Liver (tissue), 9 donors: ENCODE measurements around the gene NKAIN1. TPM values are rescaled to one million over a fixed set of nuclear protein-coding genes. Genes with fewer than 3 reads are reported as not detected.

Experiments used
- DNase-seq: peaks from one replicate; pipeline ENCODE4 v3.0.0-alpha.2; 2017; ENCODE audit warnings: low spot score
- H3K27ac ChIP-seq, 2 donors: one replicate each; pipeline ENCODE4 v1.7.0; 2013; ENCODE audit warnings: inconsistent platforms in 2 of 2, low read length in 2 of 2, control low read depth in 1 of 2, low read depth in 1 of 2, mild to moderate bottlenecking in 1 of 2
- H3K27me3 ChIP-seq, 4 donors: one replicate each; pipeline versions ENCODE4 v1.6.1 to v1.7.0; 2013; ENCODE audit warnings: low read length in 3 of 4, inconsistent platforms in 1 of 4, mild to moderate bottlenecking in 1 of 4, moderate library complexity in 1 of 4; ENCODE audit not compliant: control insufficient read depth in 4 of 4, insufficient read depth in 4 of 4
- H3K36me3 ChIP-seq, 4 donors: one replicate each; pipeline versions ENCODE4 v1.6.1 to v1.7.0; 2013; ENCODE audit warnings: low read length in 3 of 4, mild to moderate bottlenecking in 3 of 4, low read depth in 1 of 4, moderate library complexity in 1 of 4; ENCODE audit not compliant: control insufficient read depth in 4 of 4, insufficient read depth in 3 of 4
- H3K4me1 ChIP-seq, 4 donors: one replicate each; pipeline versions ENCODE4 v1.6.1 to v1.7.0; 2013; ENCODE audit warnings: low read length in 3 of 4, mild to moderate bottlenecking in 3 of 4, moderate library complexity in 1 of 4; ENCODE audit not compliant: control insufficient read depth in 4 of 4, insufficient read depth in 4 of 4
- H3K4me3 ChIP-seq, 3 donors: one replicate each; pipeline versions ENCODE4 v1.6.1 to v1.7.0; 2013; ENCODE audit warnings: low read length in 3 of 3, control low read depth in 1 of 3, low read depth in 1 of 3, mild to moderate bottlenecking in 1 of 3
- H3K9ac ChIP-seq, 2 donors: one replicate each; pipeline ENCODE4 v1.7.0; 2013; ENCODE audit warnings: low read length in 2 of 2, mild to moderate bottlenecking in 2 of 2, moderate library complexity in 2 of 2, control low read depth in 1 of 2, low read depth in 1 of 2
- H3K9me3 ChIP-seq, 4 donors: one replicate each; pipeline versions ENCODE4 v1.6.1 to v1.7.0; 2013; ENCODE audit warnings: low read length in 3 of 4; ENCODE audit not compliant: control insufficient read depth in 4 of 4
- CTCF ChIP-seq: fragments of 150-350 bp; IDR thresholded peaks from 2 replicates; pipeline ENCODE4 v1.5.1; 2017; ENCODE audit warnings: improper control_type of control experiment, low read depth, low read length; ENCODE audit not compliant: missing input control
- EGR1 ChIP-seq, 2 donors: IDR thresholded peaks; 2 replicates each; pipeline ENCODE4 v1.6.1; 2016 to 2018; ENCODE audit warnings: antibody characterized with exemption in 2 of 2, low read depth in 2 of 2
- FOXA1 ChIP-seq: IDR thresholded peaks from 2 replicates; pipeline ENCODE4 v1.6.1; 2016; ENCODE audit warnings: antibody characterized with exemption
- GABPA ChIP-seq, 2 donors: IDR thresholded peaks in 1 of 2; conservative IDR thresholded peaks in 1 of 2; 2 replicates each; pipeline ENCODE4 v1.6.1; 2016; ENCODE audit warnings: antibody characterized with exemption in 2 of 2, mild to moderate bottlenecking in 1 of 2, moderate library complexity in 1 of 2
- HNF4G ChIP-seq: IDR thresholded peaks from 2 replicates; pipeline ENCODE4 v1.6.1; 2016; ENCODE audit warnings: antibody characterized with exemption
- MAX ChIP-seq: IDR thresholded peaks from 2 replicates; pipeline ENCODE4 v1.6.1; 2016; ENCODE audit warnings: antibody characterized with exemption
- NR2F2 ChIP-seq: IDR thresholded peaks from 2 replicates; pipeline ENCODE4 v1.6.1; 2016; ENCODE audit warnings: antibody characterized with exemption
- RAD21 ChIP-seq, 2 donors: IDR thresholded peaks; 2 replicates each; pipeline ENCODE4 v1.6.1; 2016; ENCODE audit warnings: antibody characterized with exemption in 2 of 2, mild to moderate bottlenecking in 2 of 2
- REST ChIP-seq: IDR thresholded peaks from 2 replicates; pipeline ENCODE4 v1.6.1; 2016; ENCODE audit warnings: antibody characterized with exemption, mild to moderate bottlenecking
- RXRA ChIP-seq, 2 donors: IDR thresholded peaks; 2 replicates each; pipeline ENCODE4 v1.6.1; 2017 to 2018; ENCODE audit warnings: antibody characterized with exemption in 2 of 2, mild to moderate bottlenecking in 1 of 2
- TAF1 ChIP-seq: conservative IDR thresholded peaks from 2 replicates; pipeline ENCODE4 v1.6.1; 2016; ENCODE audit warnings: antibody characterized with exemption, mild to moderate bottlenecking
- WGBS: extraction: QIAGEN DNeasy Blood & Tissue Kit; methylation state at CpG from one replicate; pipeline ENCODE4 v1.1.7; 2013; 5-methylcytosine and 5-hydroxymethylcytosine counted together
- polyA plus RNA-seq, 2 donors: library from polyadenylated mRNA; stranded (reverse) in 1 of 2; unstranded in 1 of 2; fragments of 200-250 nt in 1 of 2; fragments of >200 nt in 1 of 2; fragmentation: Nextera tagmentation in 1 of 2; extraction: Ambion mirVana in 1 of 2; gene quantifications; one replicate each; pipeline versions ENCODE4 v1.2.1 to v1.2.3, GENCODE V29; 2013 to 2015
- total RNA-seq, 2 donors: library from RNA; depleted of rRNA; stranded (reverse); fragments of >200 nt; gene quantifications; one replicate each; pipeline ENCODE4 v1.2.3, GENCODE V29; 2014
- donor health status: healthy.
- donor health status: healthy.
- donor health status: healthy.
- donor health status: healthy.
- donor health status: healthy.

The NKAIN1 gene
- total and polyA plus RNA-seq, 4 donors: not detected

GRCh38 chr1:31248276-31248675, 8.6 kb upstream of the NKAIN1 start:
- H3K36me3 ChIP-seq: no peaks in the 10 kb centered on the region

GRCh38 chr1:31244326-31244725, 4.6 kb upstream of the NKAIN1 start:
- no peak overlapping the region for H3K27ac ChIP-seq
- WGBS: 74% methylated on average over 4 of the region's 4 CpGs

More at GRCh38 chr1:31248276-31248675, 8.6 kb upstream of the NKAIN1 start:
- 96% methylated on average over 4 of the region's 4 CpGs for WGBS
- H3K4me3 ChIP-seq: no peak overlapping the region
- no peak for TF ChIP-seq EGR1 (IDR thresholded peaks at IDR 0.05; ENCODE audit: low read depth in 2 of 2)
- no peak for TF ChIP-seq HNF4G
- no peak for TF ChIP-seq NR2F2
- no peak for TF ChIP-seq REST
- no peaks in the 10 kb centered on the region for H3K9me3 ChIP-seq
- no peaks in the 10 kb centered on the region for H3K4me1 ChIP-seq
- no peak overlapping the region for H3K9ac ChIP-seq
- no peak overlapping the region for H3K27ac ChIP-seq
- DNase-seq: no peak
- H3K27me3 ChIP-seq: no peaks in the 10 kb centered on the region

GRCh38 chr1:31243501-31244286, 4.0 kb upstream of the NKAIN1 start:
- Histone ChIP-seq H3K27me3 (peaks cover 0 to 7% (median 7%) of the 10 kb centered on the region in 4 donors), H3K9ac (no peak overlapping the region), H3K9me3 (no peaks in the 10 kb centered on the region), H3K36me3 (no peaks in the 10 kb centered on the region), H3K4me1 (peaks cover 4 to 10% (median 7%) of the 10 kb centered on the region in 4 donors), H3K27ac (no peak overlapping the region), H3K4me3 (no peak overlapping the region)
- WGBS: 76% methylated on average over 10 of the region's 10 CpGs
- TF ChIP-seq RXRA (IDR thresholded peaks at IDR 0.05): no peak
- no peak for TF ChIP-seq EGR1 (IDR thresholded peaks at IDR 0.05; ENCODE audit: low read depth in 2 of 2)
- no peak for TF ChIP-seq MAX
- TF ChIP-seq FOXA1: no peak
- no peak for TF ChIP-seq GABPA (IDR thresholded peaks at IDR 0.05 in 1 of 2, conservative IDR thresholded peaks at IDR 0.05 in 1 of 2)
- DNase-seq: no peak

More at GRCh38 chr1:31244326-31244725, 4.6 kb upstream of the NKAIN1 start:
- no peak for DNase-seq
- Histone ChIP-seq H3K9ac (no peak overlapping the region), H3K4me3 (no peak overlapping the region), H3K4me1 (peaks cover 0 to 4% (median 2%) of the 10 kb centered on the region in 4 donors), H3K36me3 (no peaks in the 10 kb centered on the region), H3K27me3 (peaks cover 0 to 7% (median 4%) of the 10 kb centered on the region in 4 donors), H3K9me3 (no peaks in the 10 kb centered on the region)
- no peak for TF ChIP-seq RAD21 (IDR thresholded peaks at IDR 0.05)
- TF ChIP-seq TAF1: no peak
- no peak for TF ChIP-seq CTCF
- no peak for TF ChIP-seq RXRA (IDR thresholded peaks at IDR 0.05)
- no peak for TF ChIP-seq HNF4G
